HG03457 (cell line): ENCODE data around the gene ANKRD33B.
"Not testable (repeated sequence)": the region's sequence is repeated elsewhere in the genome, so short reads cannot be mapped to it uniquely, and the experiment has no call there.

Experiments
- ATAC-seq: cut with Tn5 transposase; IDR thresholded peaks from one replicate; pipeline ENCODE4 v1.9.1; 2021; ENCODE audit warnings: moderate number of reproducible peaks; ENCODE audit not compliant: unreplicated experiment

Gene ANKRD33B

DNA sequence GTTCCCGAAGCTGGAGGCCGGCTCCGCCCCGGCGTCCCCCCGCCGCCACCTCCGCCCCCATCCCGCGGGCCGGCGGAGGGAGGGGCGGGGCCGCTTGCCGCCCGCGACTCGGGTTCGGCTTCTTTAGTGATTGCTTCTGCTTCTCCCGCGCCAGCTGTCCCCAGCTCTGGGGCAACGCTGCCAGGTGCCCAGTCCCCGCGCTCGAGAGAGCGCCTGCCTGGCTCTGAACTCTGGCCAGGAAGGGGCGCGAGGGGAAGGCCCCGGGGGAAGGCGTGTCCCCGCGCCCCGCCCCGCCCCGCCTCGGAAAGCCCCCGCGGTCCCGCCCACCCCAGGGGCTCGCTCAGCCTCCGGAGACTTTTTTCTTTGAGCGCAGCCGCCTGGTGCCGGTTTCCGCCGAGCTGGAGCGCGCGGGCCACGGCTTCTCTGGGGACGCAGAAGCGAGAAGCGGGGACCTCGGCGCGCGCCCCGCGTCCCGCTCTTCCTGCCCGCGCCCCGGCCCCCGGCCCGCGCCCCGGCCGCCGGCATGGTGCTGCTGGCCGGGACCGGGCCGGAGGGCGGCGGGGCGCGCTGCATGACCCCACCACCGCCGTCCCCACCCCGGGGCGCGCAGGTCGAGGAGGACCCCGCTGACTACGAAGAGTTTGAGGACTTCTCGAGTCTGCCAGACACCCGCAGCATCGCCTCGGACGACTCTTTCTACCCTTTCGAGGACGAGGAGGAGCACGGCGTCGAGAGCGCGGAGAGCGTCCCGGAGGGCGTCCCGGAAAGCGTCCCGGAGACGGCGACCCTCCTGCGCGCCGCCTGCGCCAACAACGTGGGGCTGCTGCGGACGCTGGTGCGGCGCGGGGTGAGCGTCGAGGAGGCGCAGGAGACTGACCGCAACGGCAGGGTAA is at the start of gene ANKRD33B:
TSS of gene ANKRD33B (plus strand) at position 126 of the 893 bp plus-strand sequence. CDS start at position 524, 398 bp downstream.
- ATAC-seq = peak; percentile 48

DNA sequence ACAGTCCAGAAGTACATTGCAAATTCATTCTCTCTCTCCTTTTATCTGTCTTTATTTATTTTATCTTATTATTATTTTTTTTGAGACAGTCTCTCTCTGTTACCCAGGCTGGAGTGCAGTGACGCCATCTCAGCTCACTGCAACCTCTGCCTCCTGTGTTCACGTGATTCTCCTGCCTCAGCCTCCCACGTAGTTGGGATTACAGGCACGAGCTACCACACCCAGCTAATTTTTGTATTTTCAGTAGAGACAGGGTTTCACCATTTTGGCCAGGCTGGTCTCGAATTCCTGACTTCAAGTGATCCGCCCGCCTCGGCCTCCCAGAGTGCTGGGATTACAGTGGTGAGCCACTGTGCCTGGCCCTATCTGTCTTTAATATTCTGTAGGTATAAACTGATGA is 49.3 kb upstream of the ANKRD33B start:
- not testable (repeated sequence) for ATAC-seq

DNA sequence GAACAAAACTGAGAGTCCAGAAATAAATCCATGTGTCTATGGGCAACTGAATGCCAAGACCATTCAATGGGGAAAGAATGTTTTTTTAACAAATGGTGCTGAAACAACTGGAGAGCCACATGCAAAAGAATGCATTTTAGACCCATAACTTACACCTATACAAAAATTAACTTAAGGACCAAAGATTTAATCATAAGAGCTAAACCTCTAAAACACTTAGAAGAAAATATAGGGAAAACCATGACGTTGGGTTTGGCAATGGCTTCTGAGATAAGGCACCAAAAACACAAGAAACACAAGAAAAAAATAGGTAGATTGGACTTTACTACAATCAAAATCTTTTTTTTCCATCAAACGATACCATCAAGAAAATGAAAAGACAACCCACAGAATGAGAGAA is 48.4 kb upstream of the ANKRD33B start:
- no peak for ATAC-seq

DNA sequence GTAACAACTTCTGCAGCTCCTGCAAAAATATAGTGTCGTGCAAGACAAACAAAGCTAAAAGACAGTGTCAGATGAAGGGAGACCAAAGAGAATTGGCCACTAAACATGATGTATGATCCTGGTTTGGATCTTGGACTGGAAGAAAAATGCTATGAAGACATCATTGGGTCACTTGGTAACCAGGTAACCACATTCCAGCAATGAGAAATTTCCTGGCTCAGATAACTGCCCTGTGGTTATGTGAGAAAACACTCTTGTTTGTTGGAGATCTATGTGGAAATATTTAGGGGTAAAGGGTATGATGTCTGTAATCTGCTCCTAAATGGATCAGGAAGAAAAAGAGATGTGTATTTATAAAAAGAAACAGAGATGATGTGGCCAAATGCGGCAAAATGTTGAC is 45.5 kb upstream of the ANKRD33B start:
- no peak for ATAC-seq

DNA sequence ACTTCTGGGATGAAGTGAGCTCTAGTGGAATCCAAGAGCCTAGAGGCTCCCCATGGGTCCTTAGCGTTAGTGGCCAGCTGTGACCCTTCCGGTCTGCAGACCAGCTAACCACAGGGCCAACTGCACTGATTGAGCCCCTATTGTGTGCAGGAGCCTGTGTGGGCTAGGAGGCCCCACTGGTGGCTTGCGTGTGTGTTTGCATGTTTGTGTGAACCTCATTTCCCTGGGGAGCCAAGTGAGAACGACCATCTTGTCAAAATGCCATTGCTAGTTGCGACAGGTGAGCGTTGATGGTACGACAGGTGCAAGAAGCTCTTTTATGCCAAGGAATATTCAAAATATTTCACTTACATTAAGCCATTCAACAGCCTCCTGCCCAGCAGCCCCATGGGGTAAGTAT is 44.1 kb upstream of the ANKRD33B start:
- no peak for ATAC-seq

DNA sequence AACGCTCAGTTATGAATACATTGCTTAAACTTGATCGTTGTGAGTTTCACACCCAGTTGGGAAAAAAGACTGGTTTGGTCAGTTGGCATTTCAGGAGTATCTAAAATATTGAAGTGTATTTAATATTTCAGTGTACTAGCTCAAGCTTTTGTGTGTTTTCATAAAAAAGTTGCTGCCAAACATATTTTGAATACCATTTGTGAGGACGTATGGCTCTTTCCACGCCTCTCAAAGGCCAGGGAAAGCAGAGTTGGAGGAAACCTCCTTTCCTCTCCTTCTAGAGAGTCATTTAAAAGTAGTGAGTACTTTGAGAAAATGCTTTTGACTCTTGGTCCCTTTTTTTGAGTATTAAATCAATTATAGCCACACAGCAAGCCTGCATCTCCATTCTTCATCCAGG is 43.2 kb upstream of the ANKRD33B start:
- no peak for ATAC-seq

DNA sequence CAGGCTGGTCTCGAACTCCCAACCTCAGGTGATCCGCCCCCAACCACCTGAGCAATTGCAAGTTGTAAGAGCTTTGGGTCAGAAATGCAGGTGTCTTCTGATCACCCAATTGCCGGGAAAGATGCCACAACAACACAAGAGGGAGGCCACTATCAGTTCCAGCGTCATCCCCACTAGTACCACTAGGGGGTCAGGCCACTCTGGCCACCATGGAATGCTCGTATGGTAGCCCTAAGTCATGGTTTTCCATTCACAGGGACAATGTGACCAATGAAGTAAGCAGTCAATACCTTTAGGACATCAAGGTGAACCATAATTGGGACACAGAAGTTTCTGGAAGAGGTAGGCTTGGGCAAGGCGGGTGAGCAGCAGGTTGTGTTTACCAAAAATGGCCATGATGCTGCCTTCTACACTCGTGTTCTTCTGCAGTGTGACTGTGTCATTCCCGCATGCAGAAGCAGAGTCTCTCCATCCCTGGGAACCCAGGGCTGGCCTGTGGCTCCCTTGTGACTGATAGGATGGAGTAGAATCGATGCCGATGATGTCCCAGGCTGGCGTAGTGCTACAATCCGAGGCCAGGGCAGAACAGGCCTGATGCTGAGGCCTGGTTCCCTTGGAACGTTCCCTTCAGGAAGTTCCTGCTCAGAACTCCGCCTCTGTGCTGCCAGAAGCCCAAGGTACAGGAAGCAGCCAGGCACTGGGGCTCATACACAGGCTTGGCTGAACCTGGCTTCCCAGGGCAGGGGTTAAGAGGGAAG is 42.2 kb upstream of the ANKRD33B start:
- no peak for ATAC-seq

DNA sequence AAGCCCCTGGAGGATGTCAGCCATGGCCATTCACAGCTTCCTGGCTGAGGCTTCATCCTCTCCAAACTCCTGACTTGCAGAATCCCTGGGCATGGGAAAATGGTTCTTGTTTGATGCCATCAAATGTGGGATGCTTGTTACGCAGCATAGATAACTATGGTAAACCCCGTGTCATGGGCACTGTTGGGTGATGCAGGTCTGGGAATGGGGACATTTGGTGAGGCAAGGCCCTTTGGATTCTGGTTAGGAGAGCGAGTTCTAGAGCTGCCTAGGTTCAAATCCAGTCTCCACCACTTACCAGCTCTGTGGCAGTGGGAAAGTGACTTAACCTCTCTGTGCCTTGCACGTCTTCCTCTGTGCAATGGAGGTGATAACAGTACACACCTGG is 41.7 kb upstream of the ANKRD33B start:
- no peak for ATAC-seq

DNA sequence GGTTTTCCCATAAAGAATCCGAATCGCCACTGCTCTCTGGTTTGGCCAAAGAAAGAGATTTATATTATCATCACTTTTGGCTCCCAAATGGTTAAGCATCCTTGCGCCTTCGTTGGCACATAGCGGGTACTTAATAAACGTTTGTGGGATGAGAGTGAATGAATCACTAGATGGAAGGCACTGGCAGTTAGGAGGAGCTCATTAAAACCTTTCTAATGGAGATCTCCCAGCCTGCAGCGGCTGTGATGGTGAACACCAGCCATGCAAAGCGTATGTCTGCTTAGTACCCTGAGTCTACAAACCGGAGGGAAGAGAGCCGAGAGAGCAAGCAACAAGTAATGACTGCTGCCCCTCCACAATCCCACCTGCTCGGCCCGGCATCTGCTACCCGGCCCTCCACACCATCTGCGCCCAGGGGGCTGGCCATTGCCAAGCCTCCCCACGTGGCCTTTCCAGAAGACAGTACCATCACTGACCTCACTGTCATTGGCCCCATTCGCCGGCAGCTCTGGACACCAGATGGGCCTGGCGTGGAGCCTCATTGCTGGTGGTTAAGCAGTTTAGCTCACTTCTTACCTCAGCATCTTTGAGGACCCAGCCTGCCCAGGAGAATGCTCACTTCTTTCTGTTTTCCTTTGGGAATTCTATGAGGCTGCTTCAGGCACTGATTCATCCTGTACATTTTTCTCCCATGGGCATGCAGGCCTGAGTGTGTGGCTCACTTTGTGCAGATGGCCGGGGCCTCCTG is 39.3 kb upstream of the ANKRD33B start:
- no peak for ATAC-seq

DNA sequence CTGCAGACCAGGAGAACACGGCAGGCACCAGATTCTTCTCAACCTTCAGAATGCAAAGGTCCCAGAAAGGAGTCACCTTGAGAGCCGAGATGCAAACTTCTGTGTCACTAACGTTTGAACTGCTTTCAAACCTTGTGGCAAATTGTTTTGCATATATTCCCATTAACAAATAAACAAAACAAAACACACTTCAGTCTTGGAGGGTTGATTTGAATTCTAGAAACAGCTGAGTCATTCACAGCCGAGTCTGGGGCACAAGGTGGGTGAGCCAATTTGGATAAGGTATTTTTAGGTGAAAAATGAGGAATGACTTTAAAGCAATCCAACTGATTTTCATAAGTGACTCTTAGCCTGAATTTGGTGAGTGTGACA is 38.8 kb upstream of the ANKRD33B start:
- ATAC-seq = no peak

DNA sequence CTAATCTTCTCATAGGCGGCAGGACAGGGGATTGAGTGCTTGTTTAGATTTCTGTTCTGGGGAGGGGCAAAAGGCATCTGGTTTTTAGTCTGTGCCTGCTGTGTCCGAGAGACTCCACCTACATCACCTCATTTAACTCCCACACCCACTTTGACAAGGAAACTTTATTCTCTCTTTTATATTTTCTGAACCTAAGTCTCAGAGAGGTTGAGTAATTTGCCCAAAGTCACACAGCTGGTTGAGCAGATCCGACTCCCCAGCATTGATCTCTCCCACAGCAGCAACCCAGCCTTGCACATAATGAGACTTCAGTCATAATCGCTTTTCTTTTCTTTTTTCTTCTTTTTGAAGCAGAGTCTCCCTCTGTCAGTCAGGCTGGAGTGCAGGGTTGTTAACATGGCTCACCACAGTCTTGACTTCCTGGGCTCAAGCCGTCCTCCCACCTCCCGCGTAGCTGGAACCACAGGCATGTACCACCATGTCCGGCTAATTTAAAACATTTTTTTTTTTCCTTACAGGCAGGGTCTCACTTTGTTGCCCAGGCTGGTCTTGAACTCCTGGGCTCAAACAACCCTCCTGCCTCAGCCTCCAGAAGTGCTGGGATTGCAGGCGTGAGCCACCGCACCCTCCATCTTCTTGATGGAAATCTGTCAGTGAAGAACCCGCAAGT is 36.5 kb upstream of the ANKRD33B start:
- ATAC-seq = no peak

DNA sequence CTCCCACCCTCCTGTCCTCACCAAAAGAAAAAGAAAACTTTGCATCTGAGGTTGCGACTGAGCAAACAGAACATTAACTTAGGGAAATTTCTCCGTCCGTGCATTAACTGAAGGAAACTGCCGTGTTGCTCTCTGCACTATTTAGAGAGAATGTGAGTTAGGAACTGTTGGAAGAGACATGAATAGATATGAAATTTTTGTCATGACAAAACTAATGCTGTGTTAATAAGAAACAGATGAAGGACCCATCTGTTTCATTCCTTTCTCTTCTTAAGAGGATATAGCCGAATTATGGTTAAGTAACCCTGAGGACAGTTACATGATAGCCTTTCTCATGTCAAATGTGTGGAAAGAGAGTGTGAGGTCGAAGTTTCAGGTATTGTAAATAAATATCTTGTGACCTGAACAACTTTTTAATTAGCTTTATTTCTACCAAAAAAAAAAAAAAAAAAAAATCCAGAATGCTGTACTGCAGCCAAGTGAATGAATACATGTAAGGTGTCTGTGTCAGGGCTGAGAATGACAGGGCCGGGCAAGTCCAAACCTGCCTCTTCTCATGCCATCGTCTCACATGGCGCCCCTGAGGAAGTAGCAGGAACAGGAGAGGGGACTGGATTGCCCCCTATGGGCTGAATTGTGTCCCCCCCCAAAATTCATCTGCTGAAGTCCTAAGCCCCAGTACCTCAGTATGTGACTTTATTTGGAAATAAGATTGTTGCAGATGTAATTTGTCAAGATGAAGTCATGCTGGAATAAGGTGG is 35.6 kb upstream of the ANKRD33B start:
- ATAC-seq = no peak

DNA sequence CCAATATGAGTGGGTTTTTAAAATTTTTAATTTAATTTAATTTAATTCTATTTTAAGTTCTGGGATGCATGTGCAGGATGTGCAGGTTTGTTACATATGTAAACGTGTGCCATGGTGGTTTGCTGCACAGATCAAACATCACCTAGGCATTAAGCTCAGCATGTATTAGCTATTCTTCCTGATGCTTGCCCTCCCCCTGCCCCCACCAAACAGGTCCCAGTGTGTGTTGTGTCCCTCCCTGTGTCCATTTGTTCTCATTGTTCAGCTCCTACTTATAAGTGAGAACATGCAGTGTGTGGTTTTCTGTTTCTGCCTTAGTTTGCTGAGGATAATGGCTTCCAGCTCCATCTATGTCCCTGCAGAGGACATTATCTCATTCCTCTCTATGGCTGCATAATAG is 35.0 kb upstream of the ANKRD33B start:
- ATAC-seq = no peak

DNA sequence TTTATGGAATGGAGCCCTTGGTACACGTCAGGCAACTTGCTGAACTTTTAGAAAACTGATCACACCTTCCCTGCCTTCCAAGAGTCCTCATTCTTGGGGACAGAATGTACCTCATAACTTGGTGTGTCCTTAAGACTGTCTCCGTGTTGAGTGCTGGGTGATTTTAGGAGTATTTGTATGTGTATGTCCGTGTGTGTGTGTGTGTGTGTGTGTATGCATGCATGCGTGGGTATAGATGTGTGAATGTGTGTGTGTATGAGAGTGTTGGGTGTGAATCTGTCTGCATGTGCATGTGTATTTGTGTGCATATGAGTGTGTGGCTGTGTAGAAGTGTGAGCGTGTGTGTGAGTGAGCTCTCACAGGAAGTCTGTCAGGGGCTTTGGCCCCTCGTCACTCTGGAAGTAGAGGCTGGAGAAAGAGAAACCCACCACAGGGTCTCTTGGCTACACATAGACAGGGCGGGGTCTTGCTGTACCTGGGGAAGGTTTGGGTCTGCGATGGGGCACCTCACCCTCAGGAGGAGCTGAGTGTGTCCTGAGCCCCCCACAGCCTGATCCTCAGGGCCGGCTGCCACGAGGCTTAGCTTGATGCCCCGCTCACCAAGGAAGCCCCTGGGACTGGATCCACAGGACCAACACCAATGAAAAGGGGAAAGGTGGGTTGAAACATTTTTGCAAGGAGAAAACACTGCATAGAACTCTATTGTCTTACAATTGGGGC is 33.1 kb upstream of the ANKRD33B start:
- no peak for ATAC-seq

DNA sequence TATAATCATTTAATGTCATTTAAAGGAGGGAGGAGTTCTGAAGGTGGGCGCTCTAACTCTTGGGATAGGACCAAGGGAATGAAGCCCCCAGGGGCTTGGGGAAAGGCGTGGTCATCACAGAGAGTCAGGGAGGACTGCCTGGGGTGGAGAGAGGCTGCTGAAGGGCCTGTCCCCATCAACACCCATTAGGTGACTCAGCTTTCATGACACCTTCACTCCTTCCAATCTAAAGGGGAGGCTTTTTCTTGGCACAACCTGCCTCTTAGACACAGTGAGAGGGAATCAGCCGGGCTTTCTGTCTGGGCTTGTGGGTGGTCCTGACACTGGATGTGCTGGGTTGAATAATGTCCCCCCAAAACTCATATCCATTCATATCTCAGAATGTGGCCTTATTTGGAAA is 31.4 kb upstream of the ANKRD33B start:
- ATAC-seq = no peak

DNA sequence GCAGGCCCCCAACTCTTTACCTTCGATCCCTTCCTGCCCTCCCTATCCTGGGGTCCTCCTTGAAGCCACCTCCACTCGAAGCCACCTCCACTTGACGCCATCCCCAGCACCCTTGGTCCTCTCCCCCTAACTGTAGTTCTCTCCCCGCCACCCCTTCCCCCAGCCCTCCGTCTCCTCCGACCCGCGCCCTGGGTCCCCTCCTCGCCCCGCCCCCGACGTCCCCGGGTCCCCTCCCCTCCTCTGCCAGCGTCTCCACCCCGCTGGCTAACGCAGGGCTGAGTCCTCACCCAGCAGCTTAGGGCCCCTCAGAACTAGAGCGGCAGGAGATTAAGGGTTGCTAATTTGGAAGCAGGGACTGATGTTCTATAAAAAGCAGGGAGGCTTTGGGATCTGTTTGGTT is 30.6 kb upstream of the ANKRD33B start:
- no peak for ATAC-seq

DNA sequence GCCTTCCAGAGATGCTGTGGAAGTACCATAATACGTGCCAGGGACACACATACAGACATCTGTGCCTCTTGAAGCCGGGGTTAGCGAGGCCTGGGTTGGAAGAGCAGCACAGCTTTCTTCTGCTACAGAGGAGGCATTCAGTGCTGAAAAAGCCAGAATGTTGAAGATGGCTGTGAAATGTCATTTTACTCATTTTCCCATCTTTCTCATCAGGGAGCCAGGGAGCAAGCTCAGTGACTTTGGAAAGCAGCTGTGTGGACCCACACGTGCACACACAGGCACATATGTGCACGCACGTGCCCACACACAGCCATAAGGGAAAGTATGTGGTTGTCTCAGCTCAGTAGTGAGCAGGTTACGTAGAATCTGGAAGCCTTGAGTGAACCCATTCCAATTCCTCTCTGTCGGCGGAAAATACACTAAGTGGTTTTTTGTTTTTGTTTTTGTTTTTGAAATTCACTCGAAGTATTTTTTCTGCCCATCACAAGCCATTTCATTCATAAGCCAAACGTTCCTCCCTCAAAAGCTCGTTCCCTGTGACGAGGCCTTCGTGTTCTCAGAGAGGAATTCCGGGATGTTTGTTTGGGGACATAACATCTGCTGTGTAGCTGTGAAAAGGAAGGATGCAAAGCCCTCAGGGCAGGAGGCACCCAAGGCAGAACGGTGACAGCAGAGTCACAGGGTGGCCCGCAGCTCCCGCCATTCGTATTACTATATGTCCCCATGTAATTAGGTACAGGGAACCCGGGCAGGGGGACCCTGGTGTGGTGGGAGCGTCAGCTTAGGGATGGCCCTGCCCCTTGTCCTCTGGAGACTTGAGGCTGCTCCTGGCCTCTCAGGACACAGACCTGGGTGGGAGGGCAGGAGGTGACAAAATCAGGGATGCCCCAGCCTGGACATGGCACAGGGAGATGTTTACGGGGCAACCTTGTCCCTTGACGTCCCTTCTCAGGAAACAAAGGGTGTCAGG is 29.0 kb upstream of the ANKRD33B start:
- no peak for ATAC-seq

DNA sequence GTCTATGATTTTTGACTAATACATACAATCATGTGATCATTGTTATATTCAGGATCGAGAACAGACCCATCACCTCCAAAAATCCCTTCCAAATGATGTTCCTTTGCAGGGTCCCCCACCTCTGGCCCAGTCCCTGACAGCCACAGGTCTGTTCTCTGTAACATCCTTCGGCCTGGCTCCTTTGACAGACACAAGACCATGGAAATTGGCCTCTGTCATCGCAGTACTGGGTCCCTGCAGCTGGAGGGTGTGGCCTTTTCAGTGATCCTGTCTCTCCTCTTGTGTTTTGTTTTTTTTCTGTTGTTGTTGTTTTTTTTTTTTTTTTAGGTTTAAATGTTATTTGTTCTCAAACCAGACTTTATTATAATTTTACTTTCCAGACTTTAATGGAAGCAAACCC is 27.4 kb upstream of the ANKRD33B start:
- no peak for ATAC-seq
